Fibroblast of mammary gland (primary cell): ENCODE data around the gene KIF19.

Source experiments
- DNase-seq: peaks from one replicate; pipeline ENCODE4 v3.0.0-alpha.2; 2010; ENCODE audit warnings: low read depth
- H3K4me3 ChIP-seq: 2 replicates; pipeline ENCODE4 v1.5.1; 2011; ENCODE audit warnings: low read depth, mild to moderate bottlenecking, low read length, moderate library complexity; ENCODE audit not compliant: control insufficient read depth
- CTCF ChIP-seq: conservative IDR thresholded peaks from 2 replicates; pipeline ENCODE4 v1.5.1; 2011; ENCODE audit warnings: low read depth, low read length, inconsistent platforms; ENCODE audit not compliant: control insufficient read depth, insufficient read depth

Gene KIF19

DNA sequence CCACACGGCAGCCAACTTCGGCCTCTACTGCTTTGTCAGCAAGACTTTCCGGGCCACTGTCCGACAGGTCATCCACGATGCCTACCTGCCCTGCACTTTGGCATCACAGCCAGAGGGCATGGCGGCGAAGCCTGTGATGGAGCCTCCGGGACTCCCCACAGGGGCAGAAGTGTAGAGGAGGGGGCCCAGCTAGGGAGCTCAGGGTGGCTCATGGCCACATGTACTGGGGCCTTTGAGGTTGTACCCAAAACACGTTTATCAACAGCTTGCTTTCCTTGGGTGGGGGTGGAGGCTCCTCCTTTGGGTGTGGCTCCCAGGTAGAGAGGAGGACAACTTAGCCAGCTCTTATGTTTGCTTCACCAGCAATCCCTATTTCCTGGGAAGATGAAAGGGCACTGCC lies 46.4 kb downstream of the KIF19 start:
- H3K4me3 ChIP-seq: no peak overlapping the region
- no peak for DNase-seq
- no peak for TF ChIP-seq CTCF

DNA sequence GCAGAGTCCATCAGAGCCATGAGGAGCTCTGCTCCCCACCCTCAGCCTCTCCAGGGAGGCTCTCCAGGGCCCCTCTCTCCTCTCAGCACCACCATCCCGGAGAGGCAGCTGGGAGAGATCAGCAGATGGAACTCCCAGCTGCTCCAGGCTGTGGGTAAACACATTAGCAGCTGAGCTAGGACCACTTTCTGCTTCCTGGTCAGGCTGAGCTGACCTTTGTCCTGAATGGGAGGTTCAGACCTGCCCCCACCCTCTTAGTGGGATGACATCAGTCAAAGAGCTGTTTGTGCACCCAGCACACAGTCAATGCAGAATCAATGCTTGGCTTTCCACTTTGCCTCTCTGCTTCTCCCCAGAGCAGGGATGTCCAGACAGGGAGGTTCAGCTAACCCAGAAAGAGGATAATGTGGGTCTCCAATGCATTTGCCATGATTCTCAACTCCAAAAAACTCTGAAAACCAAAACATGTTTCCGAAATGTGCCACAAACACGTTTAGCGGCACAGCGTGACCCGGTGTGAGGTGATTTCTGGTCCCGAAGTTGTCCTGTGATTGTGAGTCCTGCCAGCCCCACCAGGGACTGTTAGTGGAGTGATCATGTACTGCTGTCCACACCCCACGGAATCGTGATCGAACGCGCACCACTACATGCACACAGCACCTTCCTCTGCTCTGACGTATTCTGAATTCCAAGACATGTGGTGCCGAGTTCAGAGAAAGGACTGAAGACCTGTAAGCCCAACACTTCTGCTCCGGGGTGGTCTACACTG lies 48.0 kb downstream of the KIF19 start:
- no peak overlapping the region for H3K4me3 ChIP-seq
- no peak for DNase-seq
- no peak for TF ChIP-seq CTCF

- no peak for DNase-seq
- TF ChIP-seq CTCF: no peak
- H3K4me3 ChIP-seq: no peak overlapping the region
These were observed 48.8 kb downstream of the KIF19 start for GRCh38 chr17:74374858-74375257.

GRCh38 chr17:74379495-74380085 lies 53.6 kb downstream of the KIF19 start:
- H3K4me3 ChIP-seq: no peak overlapping the region
- TF ChIP-seq CTCF: peak; percentile 83
- DNase-seq: peak; percentile 74

DNA sequence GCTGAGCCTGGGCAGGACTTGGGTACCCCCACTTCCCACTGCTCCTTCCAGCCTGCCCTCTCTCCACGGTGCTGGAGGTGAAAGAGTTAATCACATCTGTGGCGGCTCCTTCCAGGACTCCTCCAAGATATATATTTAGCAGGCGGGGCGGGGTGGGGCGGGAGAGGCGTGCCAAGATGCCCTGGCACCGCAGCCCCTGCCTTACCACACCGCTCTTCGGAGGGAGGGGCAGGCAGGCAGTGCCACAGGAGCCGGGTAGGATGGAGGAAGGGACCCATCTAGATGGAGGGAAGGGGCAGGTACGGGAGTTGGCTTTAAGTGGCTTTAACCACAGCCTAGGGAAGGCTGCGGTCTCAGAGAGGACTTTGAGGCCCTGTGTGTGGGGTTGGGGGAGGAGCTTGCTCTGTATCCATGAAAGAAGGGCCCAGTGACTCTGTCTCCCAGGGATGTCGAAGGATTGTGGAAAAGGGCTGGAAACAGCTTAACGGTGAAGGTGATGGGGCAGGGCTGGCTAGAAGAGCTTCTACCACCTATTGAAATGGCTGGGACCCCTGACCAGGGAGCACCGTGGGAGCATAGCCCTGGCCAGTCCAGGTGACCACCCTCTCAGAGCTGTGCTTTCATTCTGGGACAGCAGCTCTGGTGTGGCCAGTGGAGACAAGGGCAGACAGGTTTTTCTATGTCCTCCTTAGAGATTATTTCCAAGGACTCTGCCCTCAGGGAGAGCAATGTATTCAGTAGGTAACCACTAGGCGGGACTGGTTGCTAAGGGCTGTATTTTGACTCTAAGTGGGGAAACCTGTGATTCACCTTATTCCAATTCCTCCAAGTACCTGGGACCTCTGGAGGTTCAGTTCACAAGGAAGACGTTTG lies 54.3 kb downstream of the KIF19 start:
- TF ChIP-seq CTCF: no peak
- DNase-seq: no peak
- H3K4me3 ChIP-seq: no peak overlapping the region

- no peak overlapping the region for H3K4me3 ChIP-seq
- TF ChIP-seq CTCF: no peak
- no peak for DNase-seq
These were observed 55.2 kb downstream of the KIF19 start for GRCh38 chr17:74380959-74381808.
